HG02763 (cell line): ENCODE results near the gene COL11A2.
A peak's percentile ranks its signal among the peaks of the same experiment; 100 is the strongest.

Experiments used
- ATAC-seq: cut with Tn5 transposase; IDR thresholded peaks from one replicate; pipeline ENCODE4 v1.9.1; 2021; ENCODE audit warnings: mild to moderate bottlenecking, moderate library complexity; ENCODE audit not compliant: unreplicated experiment

COL11A2 gene

DNA sequence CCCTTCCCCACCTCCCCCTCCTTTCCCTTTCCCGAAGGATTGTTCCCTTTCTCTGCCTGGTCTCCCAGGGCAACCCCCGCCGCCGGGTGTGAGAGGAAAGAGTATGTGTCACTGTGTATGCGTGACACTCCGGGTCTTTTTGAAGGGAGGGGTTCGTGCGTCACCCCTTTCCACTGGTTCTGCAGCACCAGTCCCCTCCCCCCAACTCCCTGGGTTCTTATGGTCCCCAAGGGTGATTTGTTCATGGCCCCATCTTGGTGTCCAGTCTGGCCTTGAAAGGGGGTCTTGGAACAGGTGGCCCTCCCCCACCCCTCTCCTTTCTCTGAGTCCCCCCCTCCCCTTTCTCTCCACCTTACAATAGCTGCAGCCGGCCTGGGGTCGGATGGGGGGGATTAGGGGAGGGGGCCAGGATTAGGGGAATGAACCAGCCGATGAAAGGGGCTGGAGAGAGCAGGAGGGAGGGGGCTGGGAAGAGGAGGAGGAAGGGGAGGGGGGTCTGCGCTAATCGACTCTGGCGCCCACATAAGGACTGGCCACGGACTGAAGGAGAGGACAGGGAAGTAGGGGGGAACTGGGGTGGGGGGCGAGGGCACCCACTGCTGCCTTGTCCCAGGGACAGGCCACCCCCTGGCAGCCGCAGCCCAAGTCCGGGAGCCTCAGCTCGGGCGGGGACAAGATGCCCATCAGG, 14.7 kb upstream of the COL11A2 start:
- no peak for ATAC-seq

DNA sequence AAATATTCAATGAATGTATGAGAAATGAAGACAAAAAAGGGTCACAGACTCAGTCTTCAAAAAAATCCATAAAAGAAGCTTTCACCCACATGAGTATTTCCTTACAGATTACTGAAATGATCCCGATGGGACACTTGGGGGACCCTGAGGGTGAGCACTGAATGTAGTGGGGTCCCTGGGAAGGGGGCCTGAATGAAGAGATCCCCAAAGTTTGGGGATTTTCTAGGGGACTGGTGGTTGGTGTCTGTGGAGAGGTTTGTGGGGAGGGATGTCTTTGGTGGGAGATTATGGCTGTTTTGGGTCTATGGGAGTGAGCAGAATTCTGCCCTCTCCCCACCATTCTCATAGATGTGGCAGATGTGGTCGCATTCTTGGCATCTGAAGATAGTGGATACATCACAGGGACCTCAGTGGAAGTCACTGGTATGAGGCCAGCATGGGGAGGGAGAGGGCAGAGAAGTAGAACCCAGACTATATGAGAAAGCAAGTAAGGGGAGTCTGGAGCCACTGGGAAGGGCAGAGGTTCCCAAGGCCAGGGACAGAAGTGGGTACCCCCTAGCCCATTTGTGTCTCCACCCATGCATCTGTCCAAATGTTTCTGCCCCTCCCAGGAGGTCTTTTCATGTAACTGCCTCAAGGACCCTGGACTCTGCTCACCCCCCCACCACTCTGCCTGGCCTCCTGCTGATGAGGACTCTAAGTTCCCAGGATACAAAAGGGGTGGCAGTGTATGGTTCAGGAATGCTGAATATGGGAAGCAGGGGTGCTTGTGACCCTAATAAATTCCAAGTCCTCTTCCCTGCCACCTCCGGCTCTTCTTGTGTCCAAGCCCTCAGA, 14.0 kb upstream of the COL11A2 start:
- ATAC-seq: no peak

DNA sequence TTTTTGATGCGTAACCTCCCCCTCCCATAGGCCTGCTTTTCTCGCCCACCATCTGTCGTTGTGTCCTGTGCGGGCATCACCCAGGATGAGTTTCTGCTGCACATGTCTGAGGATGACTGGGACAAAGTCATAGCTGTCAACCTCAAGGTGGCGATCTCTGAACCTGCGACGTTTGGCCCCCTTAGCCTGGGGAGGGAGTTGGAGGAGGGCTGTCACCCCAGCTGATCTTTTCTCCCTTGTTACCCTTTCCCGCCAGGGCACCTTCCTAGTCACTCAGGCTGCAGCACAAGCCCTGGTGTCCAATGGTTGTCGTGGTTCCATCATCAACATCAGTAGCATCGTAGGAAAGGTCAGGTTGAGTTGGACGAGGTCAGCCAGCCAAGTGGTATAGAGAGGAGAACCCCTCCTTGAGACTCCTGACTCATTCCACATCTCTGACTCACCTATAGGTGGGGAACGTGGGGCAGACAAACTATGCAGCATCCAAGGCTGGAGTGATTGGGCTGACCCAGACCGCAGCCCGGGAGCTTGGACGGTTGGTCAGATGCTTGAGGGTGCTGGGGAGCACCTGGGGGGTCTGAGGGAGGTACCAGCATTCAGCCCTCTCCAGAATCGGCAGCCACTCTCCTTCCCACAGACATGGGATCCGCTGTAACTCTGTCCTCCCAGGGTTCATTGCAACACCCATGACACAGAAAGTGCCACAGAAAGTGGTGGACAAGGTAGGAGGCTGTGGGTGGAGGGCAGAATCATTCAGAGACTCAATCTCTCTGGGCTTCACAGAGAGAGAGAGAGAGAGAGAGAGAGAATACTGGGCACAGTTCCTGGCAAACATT, 13.1 kb upstream of the COL11A2 start:
- no peak for ATAC-seq

- peak; percentile 44 for ATAC-seq
Observed at GRCh38 chr6:33204415-33205190, 12.3 kb upstream of the COL11A2 start, which contains the start of gene HSD17B8. HSD17B8 (plus strand) TSS chr6:33204655; CDS start chr6:33204669, 14 bp downstream.

GRCh38 chr6:33204165-33204414, 11.8 kb upstream of the COL11A2 start:
- no peak for ATAC-seq

DNA sequence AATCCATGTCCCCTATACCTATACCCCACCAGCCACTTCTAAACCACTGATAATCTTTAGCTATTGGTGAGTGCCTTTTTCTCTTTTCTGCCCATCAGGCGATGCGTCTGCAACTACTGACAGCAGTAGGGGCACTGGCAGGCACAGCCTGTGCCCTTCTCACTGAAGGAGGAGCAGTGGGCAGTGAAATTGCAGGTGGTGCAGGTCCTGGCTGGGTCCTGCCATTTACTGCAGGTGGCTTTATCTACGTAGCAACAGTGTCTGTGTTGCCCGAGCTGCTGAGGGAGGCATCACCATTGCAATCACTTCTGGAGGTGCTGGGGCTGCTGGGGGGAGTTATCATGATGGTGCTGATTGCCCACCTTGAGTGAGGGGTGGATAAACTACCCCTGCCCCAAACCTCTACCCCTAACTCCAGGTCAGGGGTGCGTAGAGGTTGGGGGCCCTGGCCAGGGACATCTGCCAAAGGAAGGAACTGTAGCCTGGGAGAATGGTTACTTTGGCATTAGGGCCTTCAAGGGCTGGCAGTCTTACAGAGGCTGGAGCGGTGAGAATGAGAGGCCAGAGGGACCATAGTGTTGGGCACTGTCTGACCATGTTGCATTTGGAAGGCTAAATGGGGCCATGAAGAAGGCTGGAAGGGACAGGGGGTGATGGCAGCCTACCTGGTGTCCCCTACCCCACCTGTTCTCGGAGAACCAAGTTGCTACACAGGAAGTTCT, 11.3 kb upstream of the COL11A2 start:
- ATAC-seq: no peak

- ATAC-seq: no peak
Observed at GRCh38 chr6:33202799-33203198, 10.5 kb upstream of the COL11A2 start.

DNA sequence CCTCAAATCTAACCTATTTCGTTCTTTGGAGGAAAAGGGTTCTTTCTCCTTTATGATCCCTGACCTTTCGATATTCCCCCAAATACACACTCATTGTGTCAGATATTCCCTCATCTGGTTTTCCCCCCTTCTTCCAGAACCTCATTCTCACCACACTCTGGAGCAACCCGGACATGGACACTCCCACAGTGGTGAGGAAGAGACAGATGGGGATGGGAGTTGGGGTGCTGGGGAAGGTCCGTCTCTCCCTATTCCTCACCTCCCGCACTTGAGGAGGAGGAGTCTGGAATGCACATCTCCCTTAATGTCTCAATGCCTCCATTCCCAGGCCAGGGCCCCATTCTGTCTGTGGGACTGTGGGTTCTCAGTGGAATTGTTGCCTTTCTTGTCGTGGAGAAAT, 9.7 kb upstream of the COL11A2 start:
- no peak for ATAC-seq

GRCh38 chr6:33201147-33201545, 8.9 kb upstream of the COL11A2 start:
- ATAC-seq: no peak

DNA sequence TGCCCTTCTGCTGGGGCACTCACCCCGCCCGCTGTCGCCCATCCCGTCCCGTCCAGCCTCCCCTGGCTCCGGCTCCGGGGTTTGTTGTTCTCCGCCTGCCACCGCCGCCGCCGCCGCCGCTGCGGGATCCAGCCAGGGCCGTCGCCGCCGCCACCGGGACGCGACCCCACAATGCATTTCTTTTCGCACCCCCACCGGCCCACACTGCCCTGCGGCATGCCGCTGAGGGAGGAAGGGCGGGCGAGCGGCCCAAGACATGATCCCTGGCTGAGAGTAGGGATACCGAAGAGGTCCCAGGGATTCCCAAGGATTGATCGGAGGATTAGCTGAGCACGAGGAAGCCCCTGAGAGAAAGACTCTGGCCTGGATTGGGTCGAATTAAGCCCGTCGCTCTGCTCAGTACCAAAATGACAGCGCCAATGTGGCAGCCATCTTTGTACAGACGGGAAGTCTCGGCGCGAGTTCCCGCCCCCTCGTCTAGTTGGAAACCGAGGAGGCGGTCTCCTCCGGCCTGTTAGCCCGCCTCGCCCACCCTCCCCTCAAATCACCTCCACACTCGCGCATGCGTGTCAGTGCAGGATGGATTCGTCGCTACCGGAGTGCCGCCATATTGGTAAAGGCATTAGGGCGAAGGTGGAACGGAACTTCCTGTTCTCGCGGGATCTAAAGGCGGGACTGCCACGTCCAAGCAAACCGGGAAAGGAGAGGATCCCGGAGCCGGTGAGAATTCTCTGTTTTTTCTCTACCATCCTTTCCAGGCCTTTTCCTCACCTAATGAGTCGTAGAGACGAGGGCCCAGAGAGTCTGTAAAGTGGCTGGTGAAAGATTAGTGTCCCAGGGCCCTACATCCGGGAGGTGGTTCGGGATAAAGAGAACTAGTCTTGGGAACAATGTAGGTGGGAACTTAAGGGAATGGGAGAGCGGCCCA, 8.2 kb upstream of the COL11A2 start, which contains the start of the genes RXRB and SLC39A7:
Gene RXRB (minus strand): TSS at position 447 of the 928 bp plus-strand sequence. CDS start 189 bp downstream, at position 258.
Gene SLC39A7 (plus strand): TSS at position 649 of the 928 bp plus-strand sequence. CDS start 379 bp downstream, outside the sequence.
- peak; percentile 55 for ATAC-seq

- peak; percentile 26 for ATAC-seq
Observed at GRCh38 chr6:33199687-33200218, 7.5 kb upstream of the COL11A2 start.

DNA sequence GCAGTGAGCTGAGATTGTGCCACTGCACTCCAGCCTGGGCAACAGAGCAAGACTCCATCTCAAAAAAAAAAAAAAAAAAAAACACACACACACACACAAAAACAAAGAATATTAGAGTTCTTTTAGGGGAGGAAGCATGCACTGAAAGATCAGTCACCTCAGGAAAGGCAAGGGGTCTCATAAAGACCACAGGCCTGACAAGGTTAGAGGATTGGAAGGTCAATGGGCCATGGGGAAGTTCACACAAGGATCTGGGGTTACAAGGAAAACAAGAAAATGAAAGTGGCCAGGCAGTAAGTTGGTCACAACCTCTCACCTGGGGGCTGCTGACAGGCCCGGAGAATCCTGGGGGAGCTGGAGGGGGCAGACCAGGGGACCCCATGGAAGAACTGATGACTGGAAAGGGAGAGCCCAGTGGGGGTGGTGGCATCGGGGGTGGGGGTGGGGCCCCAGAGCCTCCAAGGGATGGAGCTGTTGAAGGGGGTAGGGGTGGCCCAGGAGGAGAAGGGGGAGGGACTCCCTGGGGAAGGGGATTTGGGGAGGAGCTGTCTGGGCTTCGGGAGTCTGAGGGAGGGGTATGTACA, 6.7 kb upstream of the COL11A2 start:
- ATAC-seq: no peak

GRCh38 chr6:33198159-33198852, 6.0 kb upstream of the COL11A2 start:
- ATAC-seq: no peak

DNA sequence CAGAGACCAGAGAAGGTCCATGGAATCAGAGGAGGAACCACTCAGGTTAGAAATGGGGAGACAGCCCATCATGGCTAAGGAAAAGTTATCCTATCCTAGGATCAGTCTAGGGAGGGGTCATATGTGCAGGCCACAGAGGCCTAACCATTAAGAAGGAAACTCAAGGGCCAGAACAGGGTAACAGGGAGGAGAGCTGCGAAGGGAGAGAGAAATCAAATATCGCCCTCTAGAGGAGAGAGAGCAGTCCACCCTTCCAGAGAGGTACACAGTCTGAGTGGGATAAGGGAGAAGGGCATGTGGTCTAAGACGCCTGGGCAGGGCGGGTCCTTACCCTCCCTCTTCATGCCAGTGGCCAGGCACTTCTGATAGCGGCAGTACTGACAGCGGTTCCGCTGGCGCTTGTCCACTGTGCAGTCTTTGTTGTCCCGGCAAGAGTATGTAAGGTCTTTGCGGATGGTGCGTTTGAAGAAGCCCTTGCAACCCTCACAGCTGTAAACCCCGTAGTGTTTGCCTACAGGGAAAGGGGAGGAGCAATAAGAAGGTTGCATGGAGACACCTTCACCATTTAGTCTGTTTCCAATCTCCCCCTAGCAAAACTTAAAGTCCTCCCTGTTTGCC, 5.3 kb upstream of the COL11A2 start:
- no peak for ATAC-seq

- no peak for ATAC-seq
Observed at GRCh38 chr6:33195304-33196165, 3.3 kb upstream of the COL11A2 start.

- ATAC-seq: no peak
Observed at GRCh38 chr6:33194431-33194979, 2.2 kb upstream of the COL11A2 start.
